ENCODE measurements around the gene PRKN.

- TF ChIP-seq CTCF (IDR thresholded peaks at IDR 0.05) (no peak), ZFX (IDR thresholded peaks at IDR 0.05; ENCODE audit: borderline replicate concordance) (no peak)
Observed at GRCh38 chr6:162364488-162364887, 363.1 kb downstream of the PRKN start.

Measured in 22Rv1 (cell line).